Spinal cord (tissue), 10 donors: ENCODE data around the gene KCNQ1. TPM values are rescaled to one million over a fixed set of nuclear protein-coding genes. Genes with fewer than 3 reads are reported as not detected.
"Not testable (repeated sequence)": the region's sequence is repeated elsewhere in the genome, so short reads cannot be mapped to it uniquely, and the experiment has no call there.

Source experiments
- DNase-seq, 6 donors: peaks; one replicate each; pipeline versions ENCODE4 v3.0.0 to v3.0.0-alpha.2; 2013 to 2015; ENCODE audit warnings: low spot score in 6 of 6, low read depth in 4 of 6
- H3K27ac ChIP-seq: one replicate; pipeline ENCODE4 v1.5.1; 2013; ENCODE audit warnings: low read depth, low read length, control low read depth
- H3K27me3 ChIP-seq: one replicate; pipeline ENCODE4 v1.6.1; 2013; ENCODE audit warnings: low read length; ENCODE audit not compliant: control insufficient read depth, insufficient read depth
- H3K36me3 ChIP-seq: one replicate; pipeline ENCODE4 v1.6.1; 2013; ENCODE audit warnings: low read length; ENCODE audit not compliant: control insufficient read depth, insufficient read depth
- H3K4me1 ChIP-seq: one replicate; pipeline ENCODE4 v1.6.1; 2013; ENCODE audit warnings: low read length; ENCODE audit not compliant: control insufficient read depth, insufficient read depth
- H3K4me3 ChIP-seq: one replicate; pipeline ENCODE4 v1.5.1; 2013; ENCODE audit warnings: low read depth, low read length, control low read depth
- H3K9me3 ChIP-seq: one replicate; pipeline ENCODE4 v1.6.1; 2013; ENCODE audit warnings: low read length; ENCODE audit not compliant: control insufficient read depth, insufficient read depth
- WGBS: methylation state at CpG from one replicate; pipeline ENCODE4 v1.1.5; 2013; ENCODE audit warnings: missing lambda C conversion rate; ENCODE audit not compliant: insufficient coverage; 5-methylcytosine and 5-hydroxymethylcytosine counted together
- polyA plus RNA-seq, 2 donors: library from polyadenylated mRNA; unstranded; fragments of 120-200 nt; gene quantifications; one replicate each; pipeline ENCODE4 v1.2.1, GENCODE V29; 2013; ENCODE audit not compliant: insufficient read length in 2 of 2
- total RNA-seq, 2 donors: library from RNA; depleted of rRNA in 1 of 2; stranded (reverse); fragments of 120-200 nt in 1 of 2; fragments of >200 nt in 1 of 2; gene quantifications; one replicate each; pipeline versions ENCODE4 v1.2.3 to v1.2.4, GENCODE V29; 2013 to 2014
- donor health status: healthy.

Gene KCNQ1
- total and polyA plus RNA-seq, 4 donors: 0.83 to 3.1 (median 2.1) TPM

DNA sequence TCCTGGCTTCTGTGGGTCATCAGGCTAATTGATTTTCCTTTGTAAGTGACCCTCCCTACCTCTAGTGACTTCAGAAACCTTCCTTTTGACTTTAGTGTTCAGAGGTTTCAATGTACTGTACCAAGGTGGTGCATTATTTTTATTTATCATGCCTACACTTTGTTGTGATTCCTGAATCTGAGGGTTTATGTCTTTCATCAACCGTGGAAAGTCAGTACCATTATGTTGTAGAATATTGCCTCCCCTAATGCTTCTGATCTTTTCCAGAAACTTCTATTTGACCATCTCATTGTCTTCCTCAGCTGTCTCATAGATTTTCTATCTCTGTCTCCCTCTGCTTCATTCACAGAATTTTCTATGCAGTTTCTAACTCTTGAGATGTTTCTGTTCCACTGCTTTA is 149.5 kb downstream of the KCNQ1 start:
- Histone ChIP-seq H3K36me3 (peaks cover 3% of the 10 kb centered on the region), H3K9me3 (peaks cover 2% of the 10 kb centered on the region), H3K4me3 (no peak overlapping the region), H3K4me1 (peaks cover 32% of the 10 kb centered on the region), H3K27ac (no peak overlapping the region), H3K27me3 (no peaks in the 10 kb centered on the region)
- no peak for DNase-seq
- WGBS: no CpG with 5 or more reads among the region's 1 CpG

DNA sequence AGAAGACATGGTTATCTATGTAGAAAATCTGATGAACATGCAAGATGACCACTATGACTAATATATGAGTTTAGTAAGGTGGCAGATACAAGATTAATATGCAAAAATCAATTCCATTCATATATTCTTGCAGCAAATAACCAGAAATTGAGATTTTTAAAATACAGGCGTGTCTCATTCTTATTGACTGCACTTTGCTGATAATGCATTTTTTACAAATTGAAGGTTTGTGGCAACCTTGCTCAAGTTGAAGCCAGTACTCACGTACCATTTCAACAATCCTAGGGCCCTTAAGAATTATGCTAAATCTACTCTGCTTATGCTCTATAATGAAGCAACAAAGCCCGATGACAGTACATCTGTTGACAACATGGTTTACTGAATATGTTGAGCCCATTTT is 150.4 kb downstream of the KCNQ1 start:
- 100% methylated on average over 2 of the region's 3 CpGs for WGBS
- H3K27me3 ChIP-seq: no peaks in the 10 kb centered on the region

DNA sequence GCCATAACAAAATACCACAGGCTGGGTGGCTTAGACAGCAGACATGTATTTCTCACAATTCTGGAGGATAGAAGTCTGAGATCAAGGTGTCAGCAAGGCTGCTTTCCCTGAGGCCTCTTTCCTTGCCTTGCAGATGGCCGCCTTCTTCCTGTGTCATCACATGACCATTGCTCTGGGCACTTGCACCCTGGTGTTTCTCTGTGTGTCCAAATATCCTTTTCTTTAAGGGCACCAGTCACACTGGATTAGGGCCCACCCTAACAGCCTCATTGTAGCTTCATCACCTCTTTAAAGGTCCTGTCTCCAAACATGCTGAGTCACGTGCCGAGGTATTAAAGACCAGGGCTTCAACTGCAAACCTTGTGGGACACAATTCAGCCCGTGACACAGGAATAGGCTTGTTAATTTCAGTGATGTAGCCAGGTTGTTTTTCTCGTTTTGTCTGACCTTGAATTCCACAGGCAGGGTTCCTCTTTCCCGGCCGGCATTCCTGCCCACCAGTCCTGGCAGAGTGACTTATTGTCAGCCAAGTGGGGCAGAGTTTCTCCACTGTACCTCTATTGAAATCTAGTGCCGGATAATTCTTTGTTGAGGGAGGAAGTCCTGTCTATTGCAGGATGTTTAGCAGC is 154.9 kb downstream of the KCNQ1 start:
- DNase-seq: no peak
- H3K4me1 ChIP-seq: no peaks in the 10 kb centered on the region
- H3K27me3 ChIP-seq: no peaks in the 10 kb centered on the region
- no peak overlapping the region for H3K27ac ChIP-seq
- no peak overlapping the region for H3K4me3 ChIP-seq
- 56% methylated on average over 5 of the region's 8 CpGs for WGBS
- H3K36me3 ChIP-seq: no peaks in the 10 kb centered on the region
- H3K9me3 ChIP-seq: peaks cover 2% of the 10 kb centered on the region

More for the DNA sequence above, 150.4 kb downstream of the KCNQ1 start:
- H3K4me3 ChIP-seq: no peak overlapping the region
- H3K27ac ChIP-seq: no peak overlapping the region
- H3K9me3 ChIP-seq: peaks cover 2% of the 10 kb centered on the region
- H3K36me3 ChIP-seq: no peaks in the 10 kb centered on the region
- H3K4me1 ChIP-seq: peaks cover 23% of the 10 kb centered on the region
- DNase-seq: no peak

DNA sequence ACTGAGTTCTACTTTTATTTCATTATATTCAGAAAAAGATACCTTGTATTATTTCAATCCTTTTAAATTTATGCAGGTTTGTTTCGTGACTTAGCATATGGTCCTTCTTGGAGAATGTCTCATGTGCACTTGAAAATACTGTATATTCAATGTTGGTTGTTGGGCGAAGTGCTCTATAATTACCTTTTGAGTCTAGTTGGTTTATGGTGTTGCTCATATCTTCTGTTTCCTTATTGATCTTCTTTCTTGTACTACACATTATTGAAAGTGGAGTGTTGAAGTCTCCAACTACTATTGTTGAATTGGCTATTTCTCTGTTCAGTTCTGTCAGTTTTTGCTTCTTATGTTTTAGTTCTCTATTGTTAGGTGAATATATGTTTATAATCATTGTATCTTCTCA is 164.5 kb downstream of the KCNQ1 start:
- H3K4me3 ChIP-seq: no peak overlapping the region
- no peak for DNase-seq
- WGBS: no CpG with 5 or more reads among the region's 2 CpGs
- H3K36me3 ChIP-seq: no peaks in the 10 kb centered on the region
- H3K9me3 ChIP-seq: peaks cover 2% of the 10 kb centered on the region
- H3K27me3 ChIP-seq: no peaks in the 10 kb centered on the region
- no peak overlapping the region for H3K27ac ChIP-seq
- no peaks in the 10 kb centered on the region for H3K4me1 ChIP-seq

DNA sequence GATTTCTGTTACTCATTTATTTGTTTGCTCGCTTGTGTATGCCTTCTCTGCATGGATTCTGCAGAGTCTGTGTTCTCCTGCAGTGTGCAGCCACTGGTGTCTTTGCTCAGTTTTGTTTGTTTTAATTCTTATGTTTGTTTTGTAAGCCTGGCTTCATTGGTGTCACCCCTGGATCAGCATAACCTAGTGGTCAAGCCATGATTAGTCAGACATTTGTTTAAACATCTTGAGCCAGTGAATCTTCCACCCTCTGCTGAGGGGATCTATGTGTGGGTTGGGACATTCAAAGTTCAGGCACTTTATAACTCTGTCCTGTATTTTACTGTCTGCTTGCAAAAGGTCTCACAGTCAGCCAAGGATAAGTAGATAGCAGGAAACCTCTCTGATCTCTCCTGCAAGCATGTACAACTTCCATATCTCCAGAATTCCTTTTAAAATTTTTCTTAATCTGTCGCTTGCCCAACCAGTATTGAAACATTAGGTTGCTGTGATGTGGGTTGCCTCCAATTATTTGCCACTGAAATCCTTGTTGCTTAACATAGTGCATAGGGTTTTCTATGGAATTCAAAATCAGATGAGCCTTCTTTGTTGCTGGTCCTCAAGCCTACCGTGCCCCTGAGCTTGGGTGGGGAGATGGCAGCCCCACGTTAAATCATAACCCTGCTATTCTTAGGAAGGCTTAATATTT is 168.2 kb downstream of the KCNQ1 start:
- H3K27ac ChIP-seq: no peak overlapping the region
- DNase-seq: peak in 1 of 6 donors; percentile 8
- no peak overlapping the region for H3K4me3 ChIP-seq
- WGBS: no CpG with 5 or more reads among the region's 4 CpGs
- H3K27me3 ChIP-seq: no peaks in the 10 kb centered on the region
- no peaks in the 10 kb centered on the region for H3K4me1 ChIP-seq
- H3K9me3 ChIP-seq: peaks cover 4% of the 10 kb centered on the region
- H3K36me3 ChIP-seq: no peaks in the 10 kb centered on the region

DNA sequence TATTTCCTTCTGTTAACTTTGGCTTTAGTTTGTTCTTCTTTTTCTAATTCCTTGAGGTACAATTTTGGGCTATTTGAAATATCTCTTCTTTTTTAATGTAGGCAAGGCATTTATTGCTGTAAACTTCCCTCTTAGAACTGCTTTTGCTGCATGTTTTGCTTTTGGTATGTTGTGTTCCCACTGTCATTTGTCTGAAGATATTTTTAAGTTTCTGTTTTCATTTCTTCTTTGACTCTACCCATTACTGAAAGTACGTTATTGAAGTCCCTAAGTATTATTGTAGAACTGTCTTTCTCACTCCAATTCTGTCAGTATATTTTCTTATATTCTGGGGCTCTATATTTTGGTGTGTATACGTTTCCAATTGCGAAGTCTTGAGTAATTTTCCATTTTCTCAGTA is 177.1 kb downstream of the KCNQ1 start:
- no peaks in the 10 kb centered on the region for H3K36me3 ChIP-seq
- H3K27ac ChIP-seq: no peak overlapping the region
- DNase-seq: no peak
- WGBS: no CpG with 5 or more reads among the region's 3 CpGs
- H3K4me1 ChIP-seq: no peaks in the 10 kb centered on the region
- no peaks in the 10 kb centered on the region for H3K9me3 ChIP-seq
- no peaks in the 10 kb centered on the region for H3K27me3 ChIP-seq
- H3K4me3 ChIP-seq: no peak overlapping the region

DNA sequence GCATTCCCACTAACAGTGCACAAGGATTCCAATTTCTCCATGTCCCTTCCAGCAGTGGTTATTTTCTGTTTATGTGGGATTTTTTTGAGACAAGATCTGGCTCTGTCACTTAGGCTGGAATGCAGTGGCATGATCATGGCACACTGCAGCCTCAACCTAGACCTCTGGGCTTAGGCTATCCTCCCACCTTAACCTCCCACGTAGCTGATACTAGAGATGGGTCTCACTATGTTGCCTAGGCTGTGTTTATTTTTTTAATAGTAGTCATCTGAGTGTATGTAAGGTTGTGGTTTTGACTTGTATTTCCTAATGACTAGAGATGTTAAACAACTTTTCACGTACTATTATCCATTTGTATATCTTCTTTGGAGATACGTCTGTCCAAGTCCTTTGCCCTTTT is 180.4 kb downstream of the KCNQ1 start:
- no peaks in the 10 kb centered on the region for H3K36me3 ChIP-seq
- no CpG with 5 or more reads among the region's 3 CpGs for WGBS
- DNase-seq: no peak

DNA sequence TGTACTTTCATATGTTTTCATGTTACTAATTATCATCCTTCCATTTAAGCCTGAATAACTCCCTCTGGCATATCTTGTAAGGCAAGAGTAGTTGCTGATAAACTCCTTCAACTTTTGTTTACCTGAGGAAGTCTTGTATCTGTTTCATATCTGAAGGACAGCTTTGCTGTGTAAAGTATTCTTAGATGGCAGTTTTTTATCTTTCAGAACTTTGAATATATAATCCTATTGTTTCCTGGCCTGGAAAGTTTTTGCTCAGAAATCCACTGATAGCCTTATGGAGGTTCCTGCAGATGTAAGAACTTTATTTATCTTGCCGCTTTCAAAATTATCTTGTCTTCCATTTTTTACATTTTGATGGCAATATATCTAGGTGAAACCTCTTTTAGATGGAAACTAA is 185.9 kb downstream of the KCNQ1 start:
- no peak overlapping the region for H3K4me3 ChIP-seq
- no peaks in the 10 kb centered on the region for H3K36me3 ChIP-seq
- H3K4me1 ChIP-seq: no peaks in the 10 kb centered on the region
- DNase-seq: no peak
- WGBS: no CpG with 5 or more reads among the region's 1 CpG
- peaks cover 18% of the 10 kb centered on the region for H3K9me3 ChIP-seq
- no peak overlapping the region for H3K27ac ChIP-seq
- H3K27me3 ChIP-seq: no peaks in the 10 kb centered on the region

More for the DNA sequence above, 180.4 kb downstream of the KCNQ1 start:
- H3K4me1 ChIP-seq: no peaks in the 10 kb centered on the region
- peaks cover 3% of the 10 kb centered on the region for H3K9me3 ChIP-seq
- no peaks in the 10 kb centered on the region for H3K27me3 ChIP-seq
- H3K4me3 ChIP-seq: no peak overlapping the region
- no peak overlapping the region for H3K27ac ChIP-seq

DNA sequence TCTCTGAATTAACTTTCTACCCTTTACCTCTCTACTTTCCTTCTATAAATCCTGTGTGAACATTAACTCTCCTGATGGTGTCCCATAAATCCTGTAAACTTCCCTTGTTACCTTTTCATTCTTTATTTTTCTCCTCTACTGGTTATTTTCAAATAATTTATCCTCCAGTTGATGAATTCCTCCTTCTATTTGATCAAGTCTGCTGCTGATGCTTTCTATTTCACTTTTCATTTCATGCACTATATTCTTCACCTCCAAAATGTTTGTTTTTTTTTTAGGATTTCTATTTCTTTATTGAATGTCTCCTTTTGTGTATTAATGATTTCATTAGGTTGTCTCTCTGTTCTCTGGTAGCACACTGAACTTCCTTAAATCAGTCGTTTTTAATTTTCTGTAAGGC is 186.4 kb downstream of the KCNQ1 start:
- H3K36me3 ChIP-seq: no peaks in the 10 kb centered on the region
- H3K4me1 ChIP-seq: no peaks in the 10 kb centered on the region
- H3K27me3 ChIP-seq: no peaks in the 10 kb centered on the region
- H3K9me3 ChIP-seq: peaks cover 18% of the 10 kb centered on the region
- no CpG with 5 or more reads among the region's 1 CpG for WGBS
- DNase-seq: no peak
- no peak overlapping the region for H3K4me3 ChIP-seq
- H3K27ac ChIP-seq: no peak overlapping the region

DNA sequence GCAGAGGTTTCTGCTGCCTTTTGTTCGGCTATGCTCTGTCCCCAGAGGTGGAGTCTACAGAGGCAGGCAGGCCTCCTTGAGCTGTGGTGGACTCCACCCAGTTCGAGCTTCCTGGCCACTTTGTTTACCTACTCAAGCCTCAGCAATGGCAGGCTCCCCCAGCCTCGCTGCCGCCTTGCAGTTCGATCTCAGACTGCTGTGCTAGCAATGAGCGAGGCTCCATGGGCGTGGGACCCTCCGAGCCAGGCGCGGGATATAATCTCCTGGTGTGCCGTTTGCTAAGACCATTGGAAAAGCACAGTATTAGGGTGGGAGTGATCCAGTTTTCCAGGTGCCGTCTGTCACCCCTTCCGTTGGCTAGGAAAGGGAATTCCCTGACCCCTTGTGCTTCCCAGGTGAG is 195.0 kb downstream of the KCNQ1 start:
- H3K9me3 ChIP-seq: peaks cover 16% of the 10 kb centered on the region
- not testable (repeated sequence) for H3K4me1 ChIP-seq, H3K27ac ChIP-seq, H3K36me3 ChIP-seq, H3K4me3 ChIP-seq, H3K27me3 ChIP-seq, DNase-seq
- 94% methylated on average over 3 of the region's 13 CpGs for WGBS
